HFF-Myc (cell line): ENCODE results near the gene JARID2.
A peak's percentile ranks its signal among the peaks of the same experiment; 100 is the strongest.

ENCODE experiments used
- DNase-seq: peaks from one replicate; pipeline ENCODE4 v3.0.0-alpha.2; 2011; ENCODE audit warnings: low read depth; ENCODE audit errors: extremely low read depth
- H3K4me3 ChIP-seq: replicated peaks from 2 replicates; pipeline ENCODE4 v1.5.1; 2011; ENCODE audit warnings: low read depth, mild to moderate bottlenecking, control low read depth, low read length
- CTCF ChIP-seq: IDR thresholded peaks from 2 replicates; pipeline ENCODE4 v1.5.1; 2012; ENCODE audit warnings: mild to moderate bottlenecking, low read depth, low read length, control low read depth; ENCODE audit errors: missing control alignments

The JARID2 gene

GRCh38 chr6:15460110-15460727 lies 214.3 kb downstream of the JARID2 start:
- DNase-seq = no peak
- H3K4me3 ChIP-seq = no peak overlapping the region
- no peak for TF ChIP-seq CTCF

GRCh38 chr6:15461127-15461944 lies 215.5 kb downstream of the JARID2 start:
- no peak for DNase-seq
- TF ChIP-seq CTCF = no peak
- H3K4me3 ChIP-seq = no peak overlapping the region

- DNase-seq = no peak
- H3K4me3 ChIP-seq = no peak overlapping the region
- no peak for TF ChIP-seq CTCF
Observed at GRCh38 chr6:15462256-15462655, 216.4 kb downstream of the JARID2 start.

- H3K4me3 ChIP-seq = no peak overlapping the region
- TF ChIP-seq CTCF = no peak
- DNase-seq = peak; percentile 38
Observed at GRCh38 chr6:15462717-15463525, 217.1 kb downstream of the JARID2 start.

GRCh38 chr6:15464211-15464725 lies 218.4 kb downstream of the JARID2 start:
- no peak overlapping the region for H3K4me3 ChIP-seq
- peak; percentile 81 for TF ChIP-seq CTCF
- no peak for DNase-seq

GRCh38 chr6:15465212-15465611 lies 219.3 kb downstream of the JARID2 start:
- H3K4me3 ChIP-seq = no peak overlapping the region
- no peak for TF ChIP-seq CTCF
- DNase-seq = no peak
